SK-N-SH (cell line): ENCODE results near the gene C7. TPM values are rescaled to one million over a fixed set of nuclear protein-coding genes. Genes with fewer than 3 reads are reported as not detected.
A peak's percentile ranks its signal among the peaks of the same experiment; 100 is the strongest.

Source experiments
- CTCF ChIA-PET: fragments of 300-600, 350-600 bp; formaldehyde crosslinking; extraction: SDS; loops from one replicate; lab custom pipeline; 2021; lab: Yijun Ruan, JAX
- POLR2A ChIA-PET: fragments of 350-600 bp; sonication (Branson Sonifier 250); formaldehyde crosslinking; extraction: SDS; loops from one replicate; lab custom pipeline; 2020; ENCODE audit warnings: antibody characterized with exemption, inconsistent platforms; lab: Yijun Ruan, JAX
- DNase-seq: peaks from one replicate; pipeline ENCODE4 v3.0.0; 2012
- H2AFZ ChIP-seq: fragments of 200-600 bp; sonication (generic); 2 replicates; pipeline ENCODE4 v1.8.1; 2016; ENCODE audit warnings: antibody characterized with exemption, mild to moderate bottlenecking, low read depth
- H3F3A ChIP-seq: fragments of 200-600 bp; sonication (generic); replicated peaks from 2 replicates; pipeline ENCODE3; 2016; ENCODE audit warnings: antibody characterized with exemption, mild to moderate bottlenecking; ENCODE audit not compliant: insufficient read depth
- H3K27ac ChIP-seq, 2 experiments: fragments of 200-500 bp in 1 of 2; fragments of 200-600 bp in 1 of 2; sonication (Bioruptor generic) in 1 of 2; sonication (generic), shearing (Covaris generic) in 1 of 2; 2 replicates each; pipeline versions ENCODE4 v1.5.1 to v1.6.1; 2014 to 2016; ENCODE audit warnings: low read depth in 2 of 2, inconsistent platforms in 1 of 2, low read length in 1 of 2, mild to moderate bottlenecking in 1 of 2, mixed read lengths in 1 of 2
- H3K27me3 ChIP-seq: fragments of 200-600 bp; sonication (generic), shearing (Covaris generic); 2 replicates; pipeline ENCODE4 v1.6.1; 2016; ENCODE audit warnings: mixed run types; ENCODE audit not compliant: insufficient read depth
- H3K36me3 ChIP-seq, 2 experiments: fragments of 200-500 bp in 1 of 2; fragments of 200-600 bp in 1 of 2; sonication (Bioruptor generic) in 1 of 2; sonication (generic) in 1 of 2; replicated peaks in 1 of 2; 2 replicates each; pipeline versions ENCODE3 to v1.5.1; 2014 to 2016; ENCODE audit warnings: low read length in 1 of 2, mild to moderate bottlenecking in 1 of 2; ENCODE audit not compliant: insufficient read depth in 2 of 2, control insufficient read depth in 1 of 2
- H3K4me1 ChIP-seq, 2 experiments: fragments of 200-500 bp in 1 of 2; fragments of 200-600 bp in 1 of 2; sonication (Bioruptor generic) in 1 of 2; sonication (generic), shearing (Covaris generic) in 1 of 2; 2 replicates each; pipeline versions ENCODE4 v1.5.1 to v1.6.1; 2014 to 2016; ENCODE audit warnings: low read depth in 1 of 2, low read length in 1 of 2, mixed run types in 1 of 2; ENCODE audit not compliant: insufficient read depth in 2 of 2, control insufficient read depth in 1 of 2
- H3K4me2 ChIP-seq: fragments of 200-600 bp; sonication (generic), shearing (Covaris generic); 2 replicates; pipeline ENCODE4 v1.6.1; 2017; ENCODE audit warnings: mixed run types
- H3K4me3 ChIP-seq, 2 experiments: fragments of 200-500 bp in 1 of 2; fragments of 200-600 bp in 1 of 2; sonication (Bioruptor generic) in 1 of 2; sonication (generic), shearing (Covaris generic) in 1 of 2; 2 replicates each; pipeline versions ENCODE4 v1.5.1 to v1.8.1; 2014 to 2016; ENCODE audit warnings: low read depth in 2 of 2, inconsistent platforms in 1 of 2, low read length in 1 of 2, mild to moderate bottlenecking in 1 of 2, mixed read lengths in 1 of 2, moderate library complexity in 1 of 2
- H3K79me2 ChIP-seq: fragments of 200-600 bp; sonication (generic); 2 replicates; pipeline ENCODE4 v1.8.1; 2017; ENCODE audit warnings: mild to moderate bottlenecking; ENCODE audit not compliant: insufficient read depth
- H3K9ac ChIP-seq: fragments of 200-600 bp; sonication (generic); 2 replicates; pipeline ENCODE4 v1.6.1; 2017; ENCODE audit warnings: mixed run types
- H3K9me2 ChIP-seq: fragments of 200-600 bp; sonication (generic); 2 replicates; pipeline ENCODE4 v1.6.1; 2017; ENCODE audit warnings: mixed run types
- H3K9me3 ChIP-seq: fragments of 200-600 bp; sonication (generic); 2 replicates; pipeline ENCODE4 v1.6.1; 2017; ENCODE audit warnings: mixed run types, mild to moderate bottlenecking, moderate library complexity
- H4K20me1 ChIP-seq: fragments of 200-600 bp; sonication (generic); 2 replicates; pipeline ENCODE4 v1.6.1; 2017; ENCODE audit warnings: mild to moderate bottlenecking, mixed run types; ENCODE audit not compliant: insufficient read depth
- EP300 ChIP-seq, 2 experiments: IDR thresholded peaks; 2 replicates each; pipeline versions ENCODE4 v1.4.0 to v1.6.1; 2012; ENCODE audit warnings: borderline replicate concordance in 1 of 2, low read depth in 1 of 2, low read length in 1 of 2
- FOXJ3 ChIP-seq: sonication (generic); formaldehyde crosslinking; IDR thresholded peaks from 2 replicates; pipeline ENCODE4 v1.5.1; 2020; ENCODE audit warnings: mild to moderate bottlenecking, missing genetic modification reagents
- GABPA ChIP-seq: IDR thresholded peaks from 2 replicates; pipeline ENCODE4 v1.4.0; 2012; ENCODE audit warnings: low read depth, mild to moderate bottlenecking
- MAX ChIP-seq: IDR thresholded peaks from 2 replicates; pipeline ENCODE4 v1.4.0; 2012; ENCODE audit warnings: low read depth
- MXI1 ChIP-seq: IDR thresholded peaks from 2 replicates; pipeline ENCODE4 v1.6.1; 2012; ENCODE audit warnings: mild to moderate bottlenecking, low read depth, low read length, improper control_type of control experiment
- NRF1 ChIP-seq: IDR thresholded peaks from 2 replicates; pipeline ENCODE4 v1.6.1; 2012; ENCODE audit warnings: low read depth, mild to moderate bottlenecking, low read length
- PBX3 ChIP-seq: IDR thresholded peaks from 2 replicates; pipeline ENCODE4; 2012
- POLR2AphosphoS5 ChIP-seq: IDR thresholded peaks from 2 replicates; pipeline ENCODE4 v1.6.1; 2012; ENCODE audit warnings: low read depth, low read length
- RXRA ChIP-seq: IDR thresholded peaks from 2 replicates; pipeline ENCODE4 v1.4.0; 2012; ENCODE audit warnings: low read depth, mild to moderate bottlenecking, borderline replicate concordance
- SIN3A ChIP-seq: IDR thresholded peaks from 2 replicates; pipeline ENCODE4 v1.6.1; 2012; ENCODE audit warnings: low read depth, mild to moderate bottlenecking, low read length, moderate library complexity, borderline replicate concordance
- SMC3 ChIP-seq: IDR thresholded peaks from 2 replicates; pipeline ENCODE4 v1.6.1; 2012; ENCODE audit warnings: low read depth, low read length, improper control_type of control experiment
- TAF1 ChIP-seq: IDR thresholded peaks from 2 replicates; pipeline ENCODE4 v1.6.1; 2012; ENCODE audit warnings: low read depth, mild to moderate bottlenecking, low read length, moderate library complexity, borderline replicate concordance
- WGBS: methylation state at CpG from one replicate; pipeline ENCODE4 v1.1.6; 2017; ENCODE audit warnings: low lambda C conversion rate; 5-methylcytosine and 5-hydroxymethylcytosine counted together
- polyA plus RNA-seq, 3 experiments: library from polyadenylated mRNA; depleted of rRNA; stranded (reverse); fragments of >200 nt; gene quantifications; 2 replicates each; pipeline ENCODE4 v1.2.3, GENCODE V29; 2012
- TF ChIP-seq, protein P1 (sequence below): IDR thresholded peaks from 2 replicates; pipeline ENCODE4 v1.4.0; 2012; ENCODE audit warnings: low read depth, borderline replicate concordance
- TF ChIP-seq, protein P2 (sequence below): IDR thresholded peaks from 2 replicates; pipeline ENCODE4 v1.4.0; 2012; ENCODE audit warnings: low read depth, borderline replicate concordance

The C7 gene
- polyA plus RNA-seq, 1 of the 3 experiments (the other 2 are of a cell fraction) = 11.1 TPM

DNA sequence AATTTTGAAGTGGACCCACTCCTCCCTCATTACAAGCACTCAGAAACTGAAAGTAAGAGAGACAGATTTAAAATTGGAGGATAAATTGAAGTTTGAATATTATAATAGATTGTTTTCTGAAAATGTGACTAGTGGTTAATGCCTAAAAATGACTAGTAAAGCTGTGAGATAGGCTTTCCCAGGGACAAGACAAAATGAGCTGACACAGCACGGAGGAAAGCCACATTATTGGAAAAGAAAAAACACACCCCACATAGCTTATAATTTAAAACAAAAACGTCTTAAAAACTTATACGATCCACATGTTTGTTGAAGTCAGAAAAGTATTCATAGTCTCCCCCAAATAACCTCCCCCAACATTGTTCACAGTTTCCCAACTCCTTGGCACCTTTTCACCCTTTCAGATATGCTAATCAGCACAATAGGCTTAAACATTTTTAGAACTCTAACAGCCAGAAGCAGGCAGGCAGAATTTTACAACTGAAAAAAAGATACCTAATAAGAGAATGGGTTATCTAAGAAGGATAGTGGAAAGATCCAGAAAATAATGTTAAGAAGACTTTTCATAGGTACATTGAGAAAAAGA, 6.1 kb downstream of the C7 start:
- no peak overlapping the region for H3K4me3 ChIP-seq
- H3K36me3 ChIP-seq = no peaks in the 10 kb centered on the region
- H3K4me2 ChIP-seq = peak overlapping the region; percentile 10; the same call in 1 of the 2 replicates
- H3K27me3 ChIP-seq = no peaks in the 10 kb centered on the region
- H3K9me2 ChIP-seq = 0 out of 2 replicates have a peak, but pooled peaks cover 5% of the 10 kb centered on the region
- H3K9me3 ChIP-seq = no peaks in the 10 kb centered on the region
- ChIA-PET POLR2A (no interaction called here), CTCF (interaction anchor here (2.1 kb wide), 1 partner anchor 11 kb away, joined by 14 read pairs; no protein-coding TSS in a partner anchor)
- peaks cover 0 to 4% of the 10 kb centered on the region in 2 experiments; a peak in 1 of 4 replicates for H3K4me1 ChIP-seq
- DNase-seq = no peak
- no peak overlapping the region; a peak in 1 of 4 replicates for H3K27ac ChIP-seq
- TF ChIP-seq, protein P1, sequence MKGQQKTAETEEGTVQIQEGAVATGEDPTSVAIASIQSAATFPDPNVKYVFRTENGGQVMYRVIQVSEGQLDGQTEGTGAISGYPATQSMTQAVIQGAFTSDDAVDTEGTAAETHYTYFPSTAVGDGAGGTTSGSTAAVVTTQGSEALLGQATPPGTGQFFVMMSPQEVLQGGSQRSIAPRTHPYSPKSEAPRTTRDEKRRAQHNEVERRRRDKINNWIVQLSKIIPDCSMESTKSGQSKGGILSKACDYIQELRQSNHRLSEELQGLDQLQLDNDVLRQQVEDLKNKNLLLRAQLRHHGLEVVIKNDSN = no peak
- TF ChIP-seq GABPA = no peak
- no peak for TF ChIP-seq PBX3
- no peak for TF ChIP-seq POLR2AphosphoS5
- no peak for TF ChIP-seq SMC3
- TF ChIP-seq EP300 (IDR thresholded peaks at IDR 0.05; ENCODE audit: borderline replicate concordance in 1 of 2, low read depth in 1 of 2, low read length in 1 of 2) = no peak
- no peak for TF ChIP-seq MAX
- no peak for TF ChIP-seq FOXJ3 (CRISPR knock-in tag)
- TF ChIP-seq SIN3A = no peak
- no peak for TF ChIP-seq NRF1
- TF ChIP-seq, protein P2, sequence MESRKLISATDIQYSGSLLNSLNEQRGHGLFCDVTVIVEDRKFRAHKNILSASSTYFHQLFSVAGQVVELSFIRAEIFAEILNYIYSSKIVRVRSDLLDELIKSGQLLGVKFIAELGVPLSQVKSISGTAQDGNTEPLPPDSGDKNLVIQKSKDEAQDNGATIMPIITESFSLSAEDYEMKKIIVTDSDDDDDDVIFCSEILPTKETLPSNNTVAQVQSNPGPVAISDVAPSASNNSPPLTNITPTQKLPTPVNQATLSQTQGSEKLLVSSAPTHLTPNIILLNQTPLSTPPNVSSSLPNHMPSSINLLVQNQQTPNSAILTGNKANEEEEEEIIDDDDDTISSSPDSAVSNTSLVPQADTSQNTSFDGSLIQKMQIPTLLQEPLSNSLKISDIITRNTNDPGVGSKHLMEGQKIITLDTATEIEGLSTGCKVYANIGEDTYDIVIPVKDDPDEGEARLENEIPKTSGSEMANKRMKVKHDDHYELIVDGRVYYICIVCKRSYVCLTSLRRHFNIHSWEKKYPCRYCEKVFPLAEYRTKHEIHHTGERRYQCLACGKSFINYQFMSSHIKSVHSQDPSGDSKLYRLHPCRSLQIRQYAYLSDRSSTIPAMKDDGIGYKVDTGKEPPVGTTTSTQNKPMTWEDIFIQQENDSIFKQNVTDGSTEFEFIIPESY = no peak
- no peak for TF ChIP-seq RXRA
- no peak for TF ChIP-seq MXI1
- no peak for TF ChIP-seq TAF1
- H4K20me1 ChIP-seq = no peaks in the 10 kb centered on the region
- WGBS = 38% methylated on average over 3 of the region's 3 CpGs
- no peaks in the 10 kb centered on the region for H3K79me2 ChIP-seq
- H2AFZ ChIP-seq = no peak overlapping the region
- H3K9ac ChIP-seq = no peak overlapping the region
- H3F3A ChIP-seq = no peaks in the 10 kb centered on the region
